PC-9 (cell line): ENCODE results near the gene TRPC4AP.

Source experiments
- EZH2 ChIP-seq: fragments of 200-600 bp; sonication (generic); IDR thresholded peaks from 2 replicates; pipeline ENCODE4 v1.8.0; 2017; ENCODE audit warnings: antibody characterized with exemption, low read depth
- TF ChIP-seq, protein P1 (sequence below): fragments of 200-600 bp; sonication (generic); conservative IDR thresholded peaks from 2 replicates; pipeline ENCODE4 v1.6.1; 2017; ENCODE audit warnings: mixed run types, antibody characterized with exemption, mild to moderate bottlenecking, moderate library complexity

DNA sequence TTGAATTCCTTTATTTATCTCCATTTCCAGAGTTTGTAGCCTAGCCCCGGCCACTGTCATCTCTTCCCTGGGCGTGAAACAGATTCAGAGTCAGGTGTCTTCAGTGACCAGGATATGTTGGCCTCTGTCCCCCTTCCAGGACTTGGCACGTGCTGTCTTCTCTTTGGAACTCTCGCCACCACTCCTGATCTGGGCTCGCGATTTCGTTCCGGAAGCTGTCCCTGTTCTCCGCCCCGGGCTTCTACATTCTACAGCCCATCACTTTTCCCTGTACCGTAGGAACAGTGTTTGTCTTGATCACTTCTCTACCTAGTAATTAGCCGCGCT is 137.7 kb downstream of the TRPC4AP start:
- TF ChIP-seq, protein P1, sequence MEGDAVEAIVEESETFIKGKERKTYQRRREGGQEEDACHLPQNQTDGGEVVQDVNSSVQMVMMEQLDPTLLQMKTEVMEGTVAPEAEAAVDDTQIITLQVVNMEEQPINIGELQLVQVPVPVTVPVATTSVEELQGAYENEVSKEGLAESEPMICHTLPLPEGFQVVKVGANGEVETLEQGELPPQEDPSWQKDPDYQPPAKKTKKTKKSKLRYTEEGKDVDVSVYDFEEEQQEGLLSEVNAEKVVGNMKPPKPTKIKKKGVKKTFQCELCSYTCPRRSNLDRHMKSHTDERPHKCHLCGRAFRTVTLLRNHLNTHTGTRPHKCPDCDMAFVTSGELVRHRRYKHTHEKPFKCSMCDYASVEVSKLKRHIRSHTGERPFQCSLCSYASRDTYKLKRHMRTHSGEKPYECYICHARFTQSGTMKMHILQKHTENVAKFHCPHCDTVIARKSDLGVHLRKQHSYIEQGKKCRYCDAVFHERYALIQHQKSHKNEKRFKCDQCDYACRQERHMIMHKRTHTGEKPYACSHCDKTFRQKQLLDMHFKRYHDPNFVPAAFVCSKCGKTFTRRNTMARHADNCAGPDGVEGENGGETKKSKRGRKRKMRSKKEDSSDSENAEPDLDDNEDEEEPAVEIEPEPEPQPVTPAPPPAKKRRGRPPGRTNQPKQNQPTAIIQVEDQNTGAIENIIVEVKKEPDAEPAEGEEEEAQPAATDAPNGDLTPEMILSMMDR: no peak
- no peak for TF ChIP-seq EZH2
